PC-9 (cell line): ENCODE data around the gene ALKBH2. TPM values are rescaled to one million over a fixed set of nuclear protein-coding genes. Genes with fewer than 3 reads are reported as not detected.
A peak's percentile ranks its signal among the peaks of the same experiment; 100 is the strongest.

Experiments
- BruUV-seq: library from RNA; stranded (reverse); fragments of 400-500 nt; replicated peaks from 2 replicates; lab custom pipeline; 2021; lab: Mats Ljungman, UMichigan
- CTCF ChIA-PET: fragments of 300-600 bp; sonication (Branson Sonifier 250); formaldehyde crosslinking; loops from one replicate; lab custom pipeline; 2022; ENCODE audit warnings: antibody characterized with exemption; lab: Charles Lee
- POLR2A ChIA-PET: fragments of 300-600 bp; sonication (Branson Sonifier 250); formaldehyde crosslinking; loops from one replicate; lab custom pipeline; 2022; ENCODE audit warnings: antibody characterized with exemption; ENCODE audit not compliant: unreplicated experiment; lab: Charles Lee
- DNase-seq, 2 experiments: peaks; one replicate each; pipeline versions ENCODE4 v3.0.0 to v3.0.0-alpha.2; 2015 to 2022; ENCODE audit warnings: mixed read lengths in 1 of 2
- H2AFZ ChIP-seq: fragments of 200-600 bp; sonication (generic); 2 replicates; pipeline ENCODE4 v1.8.1; 2017; ENCODE audit warnings: antibody characterized with exemption
- H3F3A ChIP-seq: fragments of 200-600 bp; sonication (generic); 2 replicates; pipeline ENCODE4 v1.8.1; 2017; ENCODE audit warnings: antibody characterized with exemption, mild to moderate bottlenecking, low read depth; ENCODE audit not compliant: insufficient read depth
- H3K27ac ChIP-seq: fragments of 200-600 bp; sonication (generic); 2 replicates; pipeline ENCODE4 v1.6.1; 2016; ENCODE audit warnings: mixed run types
- H3K27me3 ChIP-seq: fragments of 200-600 bp; sonication (generic); 2 replicates; pipeline ENCODE4 v1.6.1; 2016; ENCODE audit warnings: low read depth, mixed run types; ENCODE audit not compliant: insufficient read depth
- H3K36me3 ChIP-seq: fragments of 200-600 bp; sonication (generic); 2 replicates; pipeline ENCODE4 v1.6.1; 2016; ENCODE audit warnings: low read depth, mixed run types
- H3K4me1 ChIP-seq: fragments of 200-600 bp; sonication (generic); replicated peaks from 2 replicates; pipeline ENCODE4 v1.6.1; 2016; ENCODE audit warnings: mixed run types; ENCODE audit not compliant: insufficient read depth
- H3K4me2 ChIP-seq: fragments of 200-600 bp; sonication (generic); 2 replicates; pipeline ENCODE4 v1.6.1; 2017; ENCODE audit warnings: mixed run types
- H3K4me3 ChIP-seq: fragments of 200-600 bp; sonication (generic); 2 replicates; pipeline ENCODE4 v1.6.1; 2016; ENCODE audit warnings: mixed run types
- H3K79me2 ChIP-seq: fragments of 200-600 bp; sonication (generic); 2 replicates; pipeline ENCODE4 v1.6.1; 2017; ENCODE audit warnings: low read depth, mixed run types
- H3K9me2 ChIP-seq: fragments of 200-600 bp; sonication (generic); 2 replicates; pipeline ENCODE4 v1.8.1; 2017; ENCODE audit warnings: mild to moderate bottlenecking; ENCODE audit not compliant: insufficient read depth
- H3K9me3 ChIP-seq: fragments of 200-600 bp; sonication (generic); 2 replicates; pipeline ENCODE4 v1.8.1; 2016; ENCODE audit warnings: low read depth; ENCODE audit not compliant: insufficient read depth
- H4K20me1 ChIP-seq: fragments of 200-600 bp; sonication (generic); 2 replicates; pipeline ENCODE4 v1.8.1; 2017; ENCODE audit not compliant: insufficient read depth
- EZH2 ChIP-seq: fragments of 200-600 bp; sonication (generic); IDR thresholded peaks from 2 replicates; pipeline ENCODE4 v1.8.0; 2017; ENCODE audit warnings: antibody characterized with exemption, low read depth
- intact Hi-C: fragments of 100-400 bp; cut with micrococcal nuclease; formaldehyde crosslinking; loops from one replicate; pipeline ENCODE4 v1.10.0; 2022; ENCODE audit not compliant: unreplicated experiment
- total RNA-seq: library from RNA; stranded (reverse); gene quantifications from 2 replicates; pipeline ENCODE4 v1.2.3, GENCODE V29; 2021
- TF ChIP-seq, protein P1 (sequence below): fragments of 200-600 bp; sonication (generic); conservative IDR thresholded peaks from 2 replicates; pipeline ENCODE4 v1.6.1; 2017; ENCODE audit warnings: mixed run types, antibody characterized with exemption, mild to moderate bottlenecking, moderate library complexity

ALKBH2 gene
- total RNA-seq, 1 experiment from 2014 or later = 14.9 TPM

DNA sequence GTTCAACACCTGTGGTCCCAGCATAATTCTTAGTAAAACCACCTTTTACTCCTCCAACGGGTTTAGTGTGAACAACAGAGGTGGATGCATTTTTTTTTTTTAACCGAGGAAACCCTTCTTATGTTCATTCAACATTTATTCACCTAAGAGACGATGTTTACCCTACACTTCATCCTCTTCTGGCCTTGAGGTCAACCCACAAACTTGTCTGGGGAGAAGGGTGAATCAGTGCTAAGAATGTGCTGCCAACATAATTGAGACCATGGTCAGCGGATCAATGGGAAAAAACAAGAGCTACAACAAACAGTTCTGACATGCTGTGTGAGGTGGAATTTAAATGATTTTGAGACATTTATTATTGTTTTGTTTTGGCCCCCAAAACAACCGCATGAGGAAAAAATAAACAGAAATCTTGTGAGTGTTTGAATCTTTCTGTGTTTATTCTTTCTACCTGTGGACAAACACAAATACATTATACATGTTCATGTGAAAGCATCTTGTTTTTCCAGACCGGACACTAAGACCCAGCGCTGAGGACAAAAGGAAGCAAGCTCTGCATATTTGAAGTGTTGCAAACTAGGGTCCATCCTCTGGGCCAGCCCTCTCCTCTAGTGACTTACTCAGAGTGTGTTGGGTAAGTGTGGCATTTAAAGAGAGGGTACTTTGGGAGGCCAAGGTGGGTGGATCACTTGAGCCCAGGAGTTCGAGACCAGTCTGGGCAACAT lies 46.0 kb downstream of the ALKBH2 start:
- Histone ChIP-seq H3K4me3 (no peak overlapping the region), H3K27ac (no peak overlapping the region), H3K4me2 (peak overlapping the region; percentile 30; the same call in 1 of the 2 replicates), H3K79me2 (no peaks in the 10 kb centered on the region), H3K9me3 (no peaks in the 10 kb centered on the region), H3K9me2 (no peaks in the 10 kb centered on the region), H4K20me1 (no peaks in the 10 kb centered on the region), H3K27me3 (no peaks in the 10 kb centered on the region; the same call in 1 of the 2 replicates), H3K4me1 (peaks cover 8% of the 10 kb centered on the region; the same call in 1 of the 2 replicates), H3F3A (peaks cover 8% of the 10 kb centered on the region), H2AFZ (no peak overlapping the region), H3K36me3 (no peaks in the 10 kb centered on the region)
- no peak for TF ChIP-seq EZH2
- TF ChIP-seq, protein P1, sequence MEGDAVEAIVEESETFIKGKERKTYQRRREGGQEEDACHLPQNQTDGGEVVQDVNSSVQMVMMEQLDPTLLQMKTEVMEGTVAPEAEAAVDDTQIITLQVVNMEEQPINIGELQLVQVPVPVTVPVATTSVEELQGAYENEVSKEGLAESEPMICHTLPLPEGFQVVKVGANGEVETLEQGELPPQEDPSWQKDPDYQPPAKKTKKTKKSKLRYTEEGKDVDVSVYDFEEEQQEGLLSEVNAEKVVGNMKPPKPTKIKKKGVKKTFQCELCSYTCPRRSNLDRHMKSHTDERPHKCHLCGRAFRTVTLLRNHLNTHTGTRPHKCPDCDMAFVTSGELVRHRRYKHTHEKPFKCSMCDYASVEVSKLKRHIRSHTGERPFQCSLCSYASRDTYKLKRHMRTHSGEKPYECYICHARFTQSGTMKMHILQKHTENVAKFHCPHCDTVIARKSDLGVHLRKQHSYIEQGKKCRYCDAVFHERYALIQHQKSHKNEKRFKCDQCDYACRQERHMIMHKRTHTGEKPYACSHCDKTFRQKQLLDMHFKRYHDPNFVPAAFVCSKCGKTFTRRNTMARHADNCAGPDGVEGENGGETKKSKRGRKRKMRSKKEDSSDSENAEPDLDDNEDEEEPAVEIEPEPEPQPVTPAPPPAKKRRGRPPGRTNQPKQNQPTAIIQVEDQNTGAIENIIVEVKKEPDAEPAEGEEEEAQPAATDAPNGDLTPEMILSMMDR = no peak
- POLR2A ChIA-PET = no interaction called here
- CTCF ChIA-PET = no interaction called here
- BruUV-seq = no TSS peak
- peak in 1 of 2 experiments; percentile 83 for DNase-seq
- intact Hi-C loops = no loop called here

DNA sequence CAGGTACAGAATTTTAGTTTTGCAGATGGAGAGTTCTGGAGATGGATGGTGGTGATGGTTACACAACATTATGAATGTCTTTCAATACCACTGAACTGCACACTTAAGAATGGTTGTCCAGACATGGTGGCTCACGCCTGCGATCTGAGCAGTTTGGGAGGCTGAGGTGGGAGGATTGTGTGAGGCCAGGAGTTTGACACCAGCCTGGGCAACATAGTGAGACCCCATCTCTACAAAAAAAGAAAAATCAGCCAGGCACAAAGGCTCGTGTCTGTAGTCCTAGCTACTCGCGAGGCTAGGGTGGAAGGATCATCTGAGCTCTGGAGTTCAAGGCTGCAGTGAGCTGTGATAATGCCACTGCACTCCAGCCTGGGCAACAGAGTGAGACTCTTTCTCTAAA lies 49.0 kb downstream of the ALKBH2 start:
- DNase-seq = no peak
- no peaks in the 10 kb centered on the region for H3K9me3 ChIP-seq
- ChIA-PET POLR2A (no interaction called here), CTCF (no interaction called here)
- H3K4me1 ChIP-seq = peaks cover 3% of the 10 kb centered on the region; the same call in 1 of the 2 replicates
- H3K4me2 ChIP-seq = no peak overlapping the region
- H3K27ac ChIP-seq = no peak overlapping the region
- H4K20me1 ChIP-seq = no peaks in the 10 kb centered on the region
- peaks cover 8% of the 10 kb centered on the region for H3F3A ChIP-seq
- no peaks in the 10 kb centered on the region for H3K9me2 ChIP-seq
- BruUV-seq = no TSS peak
- no peaks in the 10 kb centered on the region for H3K79me2 ChIP-seq
- intact Hi-C loops = no loop called here
- no peaks in the 10 kb centered on the region for H3K36me3 ChIP-seq
- H3K27me3 ChIP-seq = peaks cover 3% of the 10 kb centered on the region; the same call in 1 of the 2 replicates
- H3K4me3 ChIP-seq = no peak overlapping the region
- no peak for TF ChIP-seq EZH2
- TF ChIP-seq, protein P1 = no peak
- H2AFZ ChIP-seq = no peak overlapping the region

Other genes with a start within 250 kb of the ALKBH2 start
- 54.5 and 62.1 TPM in 2 replicates for gene SSH1, start 235.9 kb downstream of the ALKBH2 start, total RNA-seq
- not detected in 2 replicates for gene DAO, start 213.4 kb downstream of the ALKBH2 start, total RNA-seq
- gene SVOP, start 72.4 kb downstream of the ALKBH2 start, total RNA-seq = not detected in 2 replicates
- gene USP30, start 40.9 kb downstream of the ALKBH2 start, total RNA-seq = 12.0 and 12.5 TPM in 2 replicates
- 52.5 and 54.9 TPM in 2 replicates for gene UNG, start 4.1 kb upstream of the ALKBH2 start, total RNA-seq
- 13.8 and 15.1 TPM in 2 replicates for gene ACACB, start 23.1 kb upstream of the ALKBH2 start, total RNA-seq
- not detected in 2 replicates for gene FOXN4, start 215.8 kb upstream of the ALKBH2 start, total RNA-seq